GM10248 (cell line): Measurements from ENCODE around the gene CASZ1.

Experiments used
- CTCF ChIA-PET: fragments of 300-600 bp; sonication (Branson Sonifier 250); formaldehyde crosslinking; extraction: SDS; loops from one replicate; lab custom pipeline; 2021; ENCODE audit warnings: antibody characterized with exemption; lab: Yijun Ruan, JAX
- POLR2A ChIA-PET: fragments of 350-650 bp; sonication (Branson Sonifier 250); formaldehyde crosslinking; extraction: SDS; loops from one replicate; lab custom pipeline; 2020; ENCODE audit warnings: antibody characterized with exemption; lab: Yijun Ruan, JAX
- DNase-seq: peaks from one replicate; pipeline ENCODE4 v3.0.0; 2012; ENCODE audit errors: extremely low spot score
- TF ChIP-seq, protein P1 (sequence below): IDR thresholded peaks from 2 replicates; pipeline ENCODE4 v1.5.1; 2012; ENCODE audit warnings: mild to moderate bottlenecking, low read depth; ENCODE audit errors: extremely low read depth, missing control alignments, control extremely low read depth

The CASZ1 gene

DNA sequence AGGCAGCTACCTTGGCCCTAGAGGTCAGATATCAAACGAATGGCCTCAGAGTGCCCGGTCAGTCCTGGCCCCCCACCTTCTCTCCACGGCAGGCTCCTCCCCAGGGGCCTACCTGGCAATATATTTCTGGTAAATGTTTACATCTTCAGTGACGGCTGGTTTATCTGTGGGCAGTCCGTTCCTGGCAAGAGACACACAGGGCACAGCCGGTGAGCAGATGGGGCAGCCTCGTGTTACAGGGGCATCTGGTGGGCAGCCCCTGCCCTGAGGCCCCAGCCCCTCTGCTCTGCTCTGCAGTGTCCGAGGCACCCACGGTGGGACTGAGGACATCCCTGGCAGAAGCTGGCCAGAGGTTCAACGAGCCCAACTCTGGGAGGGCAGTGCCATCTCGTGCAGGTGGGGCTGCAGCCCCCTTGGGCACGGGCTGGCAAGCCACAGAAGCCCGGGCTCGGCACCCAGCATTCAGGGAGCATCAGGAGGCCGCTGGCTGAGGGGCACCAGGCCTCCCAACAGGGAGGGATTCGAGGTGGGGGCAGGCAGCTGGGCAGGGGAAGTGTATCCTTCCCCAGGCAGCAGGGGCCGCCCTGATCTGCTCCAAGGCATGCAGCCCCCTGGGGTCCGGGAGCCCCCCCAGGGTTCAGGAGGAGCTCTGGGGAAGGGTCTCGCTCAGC, 137.9 kb downstream of the CASZ1 start:
- DNase-seq, result no peak
- ChIA-PET CTCF (no interaction called here), POLR2A (no interaction called here)
- TF ChIP-seq, protein P1, sequence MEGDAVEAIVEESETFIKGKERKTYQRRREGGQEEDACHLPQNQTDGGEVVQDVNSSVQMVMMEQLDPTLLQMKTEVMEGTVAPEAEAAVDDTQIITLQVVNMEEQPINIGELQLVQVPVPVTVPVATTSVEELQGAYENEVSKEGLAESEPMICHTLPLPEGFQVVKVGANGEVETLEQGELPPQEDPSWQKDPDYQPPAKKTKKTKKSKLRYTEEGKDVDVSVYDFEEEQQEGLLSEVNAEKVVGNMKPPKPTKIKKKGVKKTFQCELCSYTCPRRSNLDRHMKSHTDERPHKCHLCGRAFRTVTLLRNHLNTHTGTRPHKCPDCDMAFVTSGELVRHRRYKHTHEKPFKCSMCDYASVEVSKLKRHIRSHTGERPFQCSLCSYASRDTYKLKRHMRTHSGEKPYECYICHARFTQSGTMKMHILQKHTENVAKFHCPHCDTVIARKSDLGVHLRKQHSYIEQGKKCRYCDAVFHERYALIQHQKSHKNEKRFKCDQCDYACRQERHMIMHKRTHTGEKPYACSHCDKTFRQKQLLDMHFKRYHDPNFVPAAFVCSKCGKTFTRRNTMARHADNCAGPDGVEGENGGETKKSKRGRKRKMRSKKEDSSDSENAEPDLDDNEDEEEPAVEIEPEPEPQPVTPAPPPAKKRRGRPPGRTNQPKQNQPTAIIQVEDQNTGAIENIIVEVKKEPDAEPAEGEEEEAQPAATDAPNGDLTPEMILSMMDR, result no peak

DNA sequence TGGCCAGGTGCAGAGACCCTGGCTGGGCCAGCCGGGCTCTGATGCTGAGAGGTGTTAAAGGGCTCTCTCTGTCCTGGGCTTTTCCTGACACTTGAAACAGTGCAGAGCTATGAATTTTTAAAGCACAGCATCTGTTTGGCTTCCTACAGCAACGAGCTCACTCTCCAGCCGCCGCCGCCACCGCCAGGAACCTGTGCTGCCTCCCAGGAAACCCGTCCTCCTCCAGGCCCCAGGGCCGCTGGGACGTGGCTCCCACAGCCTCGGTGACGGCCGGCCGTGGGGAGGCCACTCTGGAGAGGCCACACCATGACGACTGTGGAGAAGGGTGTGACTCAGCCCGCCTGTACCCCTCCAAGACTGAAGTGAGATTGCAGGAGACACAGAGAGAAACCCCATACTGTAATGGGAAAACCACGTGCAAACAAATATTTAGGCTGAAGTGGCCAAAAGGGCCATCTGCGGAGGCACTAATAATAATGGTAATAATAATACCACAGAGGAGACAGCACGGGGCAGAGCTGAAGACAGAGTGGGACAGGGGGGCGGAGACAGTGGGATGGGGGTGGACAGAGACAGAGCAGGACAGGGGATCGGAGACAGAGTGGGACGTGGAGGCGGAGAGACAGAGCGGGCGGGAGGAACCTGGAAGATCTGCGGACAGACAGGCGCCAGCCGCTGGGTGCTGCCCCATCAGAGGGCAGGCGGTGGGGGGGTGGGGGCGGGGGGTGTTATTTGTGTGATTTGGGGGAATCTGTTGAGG, 139.2 kb downstream of the CASZ1 start:
- TF ChIP-seq, protein P1, result no peak
- POLR2A ChIA-PET, result no interaction called here
- CTCF ChIA-PET, result no interaction called here
- DNase-seq, result no peak

DNA sequence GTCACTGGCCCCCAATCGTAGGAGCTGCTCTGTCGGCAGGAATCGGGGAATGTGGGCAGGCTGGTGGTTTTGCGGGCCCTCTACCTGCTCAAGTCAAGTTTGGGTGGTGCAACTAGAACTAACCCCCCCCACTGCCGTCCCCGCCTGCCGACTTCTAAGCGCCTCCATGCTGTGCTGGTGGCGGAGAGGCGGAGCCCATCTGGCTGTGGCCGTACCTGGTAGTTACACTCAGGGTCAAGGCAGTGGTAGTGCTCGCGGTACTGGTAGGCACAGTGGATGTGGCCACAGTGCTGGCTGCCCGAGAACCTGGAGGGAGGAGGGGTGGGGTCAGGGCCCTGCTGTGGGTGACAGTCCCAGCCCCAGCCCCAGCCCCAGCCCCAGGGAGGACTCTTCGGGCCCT, 140.0 kb downstream of the CASZ1 start:
- ChIA-PET POLR2A (no interaction called here), CTCF (no interaction called here)
- DNase-seq, result no peak
- TF ChIP-seq, protein P1, result no peak

DNA sequence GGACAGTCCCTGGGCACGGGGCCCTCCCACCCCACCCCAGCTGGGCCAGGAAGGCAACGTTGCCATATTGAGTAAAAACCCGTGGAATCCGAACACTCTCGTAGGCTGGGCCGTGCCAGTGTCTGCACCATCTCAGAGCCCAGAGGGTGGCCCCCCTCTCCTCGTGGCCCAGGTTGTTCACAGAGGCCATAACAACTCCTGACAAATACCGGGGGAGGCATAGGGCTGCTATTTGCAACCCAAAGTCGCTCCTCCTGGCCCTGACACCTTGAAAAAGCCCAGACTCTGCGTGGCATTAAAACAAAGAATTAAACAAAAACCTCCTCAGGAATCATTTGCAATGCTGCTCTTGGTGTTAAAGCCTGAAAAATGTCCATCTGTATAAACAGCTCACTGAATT, 141.4 kb downstream of the CASZ1 start:
- DNase-seq, result no peak
- ChIA-PET POLR2A (no interaction called here), CTCF (no interaction called here)
- TF ChIP-seq, protein P1, result no peak

DNA sequence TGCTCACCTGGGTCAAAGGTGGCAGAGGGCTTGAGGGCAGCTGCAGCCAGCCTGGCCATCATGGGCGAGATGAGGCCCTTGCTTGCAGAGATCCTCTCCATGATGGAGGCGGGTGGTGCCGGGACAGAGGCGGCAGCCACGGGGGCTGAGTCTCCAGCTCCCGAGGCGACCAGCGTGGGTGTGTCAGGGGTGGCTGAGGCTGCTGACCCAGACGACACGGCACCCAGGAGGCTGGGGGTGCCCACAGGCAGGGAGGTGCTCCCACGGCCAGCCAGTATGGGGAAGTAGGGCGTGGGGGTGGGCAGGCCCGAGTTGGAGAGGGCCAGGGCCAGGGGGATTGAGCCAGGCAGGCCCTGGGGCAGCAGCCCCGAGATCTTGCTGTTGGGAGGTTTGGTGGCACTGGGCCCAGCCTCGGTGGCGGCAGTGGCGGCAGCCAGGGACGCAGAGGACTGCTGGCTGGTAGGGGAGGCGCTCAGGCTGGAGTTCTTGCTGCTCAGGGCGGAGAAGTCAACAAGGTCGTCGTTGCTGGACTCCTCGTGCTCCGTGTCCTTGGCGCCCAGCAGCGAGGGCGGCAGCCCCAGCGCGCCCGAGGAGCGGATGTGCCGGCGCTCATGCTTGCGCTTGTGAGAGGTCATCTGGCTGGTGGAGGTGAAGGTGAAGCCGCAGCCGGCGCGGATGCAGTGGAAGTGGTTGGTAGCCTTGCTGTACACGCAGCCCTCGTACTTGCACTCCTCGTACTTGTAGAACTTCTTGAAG, 142.9 kb downstream of the CASZ1 start:
- CTCF ChIA-PET, result no interaction called here
- TF ChIP-seq, protein P1, result no peak
- DNase-seq, result no peak
- POLR2A ChIA-PET, result no interaction called here

DNA sequence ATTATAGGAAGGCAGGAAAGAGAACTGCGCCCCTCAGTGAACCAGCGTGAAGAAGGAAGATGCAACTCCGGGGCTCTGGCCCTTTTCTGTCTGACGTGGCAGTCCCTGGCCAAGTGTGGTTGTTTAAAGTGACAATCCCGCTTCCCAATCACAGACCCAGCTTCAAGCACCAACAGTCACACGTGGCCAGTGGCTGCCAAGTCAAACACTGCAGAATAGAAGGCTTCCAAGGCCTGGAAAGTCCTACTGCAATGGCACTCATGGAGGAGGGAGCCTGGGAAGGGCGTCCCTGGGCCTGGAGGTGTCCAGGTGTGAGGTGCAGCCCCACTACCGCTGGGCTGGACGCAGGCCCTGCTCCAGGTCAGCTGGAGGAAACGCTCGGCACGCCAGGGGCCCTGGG, 143.8 kb downstream of the CASZ1 start:
- TF ChIP-seq, protein P1, result no peak
- POLR2A ChIA-PET, result no interaction called here
- CTCF ChIA-PET, result no interaction called here
- DNase-seq, result no peak
